ENCODE results near the gene CAMK2G.

DNA sequence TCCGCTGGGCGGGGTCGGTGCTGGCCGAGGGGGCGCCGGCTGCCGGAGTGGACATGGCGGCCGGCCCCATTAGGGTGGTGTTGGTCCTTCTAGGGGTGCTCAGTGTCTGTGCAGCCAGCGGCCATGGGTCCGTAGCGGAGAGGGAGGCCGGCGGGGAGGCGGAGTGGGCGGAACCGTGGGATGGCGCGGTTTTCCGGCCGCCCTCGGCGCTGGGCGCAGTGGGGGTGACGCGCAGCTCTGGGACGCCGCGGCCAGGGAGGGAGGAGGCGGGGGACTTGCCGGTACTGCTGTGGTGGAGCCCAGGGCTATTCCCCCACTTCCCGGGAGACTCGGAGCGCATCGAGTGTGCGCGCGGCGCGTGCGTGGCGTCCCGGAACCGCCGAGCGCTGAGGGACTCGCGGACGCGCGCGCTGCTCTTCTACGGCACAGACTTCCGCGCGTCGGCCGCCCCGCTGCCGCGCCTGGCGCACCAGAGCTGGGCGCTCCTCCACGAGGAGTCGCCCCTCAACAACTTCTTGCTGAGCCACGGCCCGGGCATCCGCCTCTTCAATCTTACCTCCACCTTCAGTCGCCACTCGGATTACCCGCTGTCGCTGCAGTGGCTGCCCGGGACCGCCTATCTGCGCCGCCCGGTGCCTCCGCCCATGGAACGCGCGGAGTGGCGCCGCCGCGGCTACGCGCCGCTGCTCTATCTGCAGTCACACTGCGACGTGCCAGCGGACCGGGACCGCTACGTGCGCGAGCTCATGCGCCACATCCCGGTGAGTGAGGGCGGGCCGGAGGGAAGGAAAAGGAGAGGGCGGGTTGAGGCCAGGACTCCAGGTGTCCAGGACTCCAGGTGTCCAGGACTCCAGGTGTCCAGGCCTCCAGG, 101.8 kb downstream of the CAMK2G start:
- TF ChIP-seq POLR2A (IDR thresholded peaks at IDR 0.05): peak; percentile 62
- peak in 5 of 6 experiments; percentile 2 to 35 (median 27) for TF ChIP-seq CTCF (IDR thresholded peaks at IDR 0.05)

Data from Peyer's patch (tissue), 4 donors.